AG09319 (cell line): ENCODE measurements around the gene LIN7B.

ENCODE experiments used
- DNase-seq: peaks from one replicate; pipeline ENCODE4 v3.0.0-alpha.2; 2010; ENCODE audit warnings: low read depth; ENCODE audit errors: extremely low read depth
- TF ChIP-seq, protein P1 (sequence below): IDR thresholded peaks from 2 replicates; pipeline ENCODE4 v1.5.1; 2011; ENCODE audit warnings: low read depth, mild to moderate bottlenecking, inconsistent platforms, low read length, moderate library complexity

Gene LIN7B

DNA sequence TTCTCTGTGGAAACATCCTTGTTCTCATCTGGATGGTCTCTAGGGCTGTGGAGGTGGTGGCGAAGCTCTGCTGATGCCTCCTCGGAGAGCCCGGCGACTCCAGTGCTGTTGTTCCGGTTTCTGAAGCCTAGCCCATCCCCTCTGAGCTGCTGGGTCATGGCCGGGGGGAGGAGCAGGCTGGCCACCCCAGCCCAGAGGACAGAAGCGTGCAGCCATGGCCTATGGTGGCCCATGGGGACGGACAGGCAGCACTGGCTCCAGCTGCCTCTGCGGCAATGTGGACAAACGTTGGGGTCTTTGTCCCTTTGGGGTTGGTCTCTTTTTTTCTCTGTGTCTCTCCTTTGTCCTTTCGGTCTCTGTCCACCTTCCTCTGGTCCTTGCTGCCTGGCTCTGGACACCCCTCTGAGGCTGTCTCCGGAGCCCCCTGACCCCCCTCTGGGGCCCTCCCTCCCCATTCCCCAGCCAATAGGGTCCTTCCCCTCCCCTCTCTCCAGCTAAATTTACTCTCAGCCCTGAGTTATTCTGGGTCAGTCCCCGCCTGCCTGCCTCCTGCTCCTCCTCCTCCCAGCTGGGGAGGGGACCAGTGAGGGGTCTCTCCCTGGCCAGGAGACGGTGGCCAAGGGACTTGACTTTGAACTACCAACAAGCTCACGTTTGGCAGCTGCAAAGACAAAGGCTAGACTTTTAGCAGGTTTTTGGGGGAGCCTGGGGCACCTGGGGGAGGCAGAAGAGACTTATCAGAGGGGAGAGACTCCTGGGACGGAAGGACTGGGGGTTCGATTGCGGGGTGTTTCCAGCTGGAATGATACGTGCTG is 41.0 kb downstream of the LIN7B start, which contains the start of gene HRC:
Gene HRC (minus strand): TSS at position 392 of the 815 bp plus-strand sequence. CDS start 159 bp downstream, at position 233.
- no peak for DNase-seq

DNA sequence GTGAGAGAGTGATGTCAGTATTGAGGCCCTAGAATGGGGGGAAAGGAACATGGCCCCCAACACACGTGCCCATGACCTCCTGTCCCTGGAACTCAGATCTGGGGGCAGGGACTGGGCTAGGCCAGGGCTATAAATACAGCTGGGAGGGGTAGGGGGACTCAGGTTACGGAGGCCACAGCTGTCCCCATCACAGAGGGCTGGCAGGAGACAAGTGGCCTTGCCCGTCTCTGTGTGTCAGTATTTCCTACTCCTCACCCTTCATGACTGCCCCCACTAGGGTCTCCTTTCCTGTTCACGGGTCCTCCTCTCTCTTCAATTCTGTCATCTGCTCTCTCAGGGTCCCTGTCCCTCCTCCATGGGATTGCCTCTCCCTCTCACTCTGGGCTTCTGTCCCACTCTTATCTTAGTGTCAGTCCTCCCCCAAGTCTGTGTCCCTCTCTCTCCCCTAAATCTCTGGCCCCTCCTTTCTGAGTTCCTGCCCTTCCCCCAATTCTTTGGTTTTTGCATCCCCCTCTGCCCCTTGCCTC is 41.7 kb downstream of the LIN7B start:
- TF ChIP-seq, protein P1, sequence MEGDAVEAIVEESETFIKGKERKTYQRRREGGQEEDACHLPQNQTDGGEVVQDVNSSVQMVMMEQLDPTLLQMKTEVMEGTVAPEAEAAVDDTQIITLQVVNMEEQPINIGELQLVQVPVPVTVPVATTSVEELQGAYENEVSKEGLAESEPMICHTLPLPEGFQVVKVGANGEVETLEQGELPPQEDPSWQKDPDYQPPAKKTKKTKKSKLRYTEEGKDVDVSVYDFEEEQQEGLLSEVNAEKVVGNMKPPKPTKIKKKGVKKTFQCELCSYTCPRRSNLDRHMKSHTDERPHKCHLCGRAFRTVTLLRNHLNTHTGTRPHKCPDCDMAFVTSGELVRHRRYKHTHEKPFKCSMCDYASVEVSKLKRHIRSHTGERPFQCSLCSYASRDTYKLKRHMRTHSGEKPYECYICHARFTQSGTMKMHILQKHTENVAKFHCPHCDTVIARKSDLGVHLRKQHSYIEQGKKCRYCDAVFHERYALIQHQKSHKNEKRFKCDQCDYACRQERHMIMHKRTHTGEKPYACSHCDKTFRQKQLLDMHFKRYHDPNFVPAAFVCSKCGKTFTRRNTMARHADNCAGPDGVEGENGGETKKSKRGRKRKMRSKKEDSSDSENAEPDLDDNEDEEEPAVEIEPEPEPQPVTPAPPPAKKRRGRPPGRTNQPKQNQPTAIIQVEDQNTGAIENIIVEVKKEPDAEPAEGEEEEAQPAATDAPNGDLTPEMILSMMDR, result no peak
- DNase-seq, result no peak

More for the DNA sequence above, 41.0 kb downstream of the LIN7B start, which contains the start of gene HRC:
- TF ChIP-seq, protein P1, result no peak

DNA sequence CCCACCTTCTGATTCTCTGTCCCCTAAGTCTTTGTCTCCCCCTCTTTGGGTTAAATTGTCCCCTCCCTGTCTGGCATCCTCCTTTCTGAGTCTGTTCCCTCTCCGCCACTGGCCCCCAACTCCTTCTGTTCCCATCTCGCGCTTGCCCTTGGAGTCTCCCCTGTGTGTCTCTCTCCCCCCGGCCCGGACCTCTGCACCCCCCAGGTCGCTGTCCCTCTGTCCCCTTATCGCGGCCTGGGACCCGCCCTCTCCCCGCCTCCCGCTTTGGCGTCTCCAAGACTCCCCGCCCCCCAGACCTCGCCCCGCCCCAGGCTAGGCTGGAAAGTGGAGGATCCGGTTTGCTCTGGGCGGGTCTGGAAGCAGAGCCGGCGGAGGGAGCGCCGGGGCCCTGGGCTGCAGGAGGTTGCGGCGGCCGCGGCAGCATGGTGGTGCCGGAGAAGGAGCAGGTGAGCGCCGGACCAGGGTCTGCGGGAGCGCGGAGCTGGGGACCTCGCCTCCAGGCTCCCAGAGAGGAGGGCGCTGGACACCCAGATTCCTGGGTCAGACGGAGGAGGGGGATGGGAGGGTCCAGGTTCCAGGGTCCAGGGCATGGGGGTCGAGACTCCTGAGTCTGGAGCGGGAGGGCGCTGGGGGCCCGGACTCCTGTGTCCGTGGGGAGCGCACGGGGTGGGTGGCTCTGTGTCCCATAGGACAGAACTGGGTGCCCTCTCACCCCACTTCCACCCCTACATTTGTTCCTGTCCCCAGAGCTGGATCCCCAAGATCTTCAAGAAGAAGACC is 43.5 kb downstream of the LIN7B start, which contains the start of gene TRPM4:
Gene TRPM4 (plus strand): TSS at position 348 of the 780 bp plus-strand sequence. CDS start 75 bp downstream, at position 423.
- TF ChIP-seq, protein P1, result no peak
- DNase-seq, result no peak

DNA sequence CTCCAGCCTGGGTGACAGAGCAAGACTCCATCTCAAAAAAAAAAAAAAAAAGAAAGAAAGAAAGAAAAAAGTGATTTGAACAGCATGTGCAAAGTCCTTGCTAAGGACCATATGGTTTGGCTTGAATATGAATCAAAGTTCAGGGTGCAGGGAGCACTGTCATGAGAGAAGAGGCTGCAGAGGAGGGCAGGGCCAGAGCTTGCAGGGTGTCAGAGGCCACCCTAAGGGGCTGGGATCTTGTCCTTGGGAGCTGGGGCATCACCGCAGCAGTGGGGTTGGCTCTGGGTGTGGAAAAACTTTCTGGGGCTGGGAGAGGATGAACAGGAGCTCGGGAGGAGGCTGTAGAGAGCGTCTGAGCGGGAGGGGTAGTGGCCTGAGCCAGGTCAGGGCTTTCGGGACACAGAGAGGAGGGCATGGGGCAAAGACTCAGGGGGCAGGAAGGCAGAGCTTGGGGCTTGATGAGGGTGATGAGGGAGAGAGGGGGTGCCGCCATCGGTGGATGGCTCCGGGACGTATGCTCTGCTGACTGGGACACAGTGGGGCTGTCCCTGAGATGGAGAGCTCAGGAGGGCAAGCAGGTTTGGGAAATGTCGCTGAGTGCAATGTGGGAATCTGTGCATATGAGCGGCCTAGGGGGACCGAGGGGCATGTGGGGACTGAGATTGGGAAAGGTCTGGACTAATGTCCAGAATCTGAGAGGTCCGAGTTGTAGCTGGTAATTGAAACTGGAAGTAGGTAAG is 46.5 kb downstream of the LIN7B start:
- TF ChIP-seq, protein P1, result no peak
- no peak for DNase-seq

DNA sequence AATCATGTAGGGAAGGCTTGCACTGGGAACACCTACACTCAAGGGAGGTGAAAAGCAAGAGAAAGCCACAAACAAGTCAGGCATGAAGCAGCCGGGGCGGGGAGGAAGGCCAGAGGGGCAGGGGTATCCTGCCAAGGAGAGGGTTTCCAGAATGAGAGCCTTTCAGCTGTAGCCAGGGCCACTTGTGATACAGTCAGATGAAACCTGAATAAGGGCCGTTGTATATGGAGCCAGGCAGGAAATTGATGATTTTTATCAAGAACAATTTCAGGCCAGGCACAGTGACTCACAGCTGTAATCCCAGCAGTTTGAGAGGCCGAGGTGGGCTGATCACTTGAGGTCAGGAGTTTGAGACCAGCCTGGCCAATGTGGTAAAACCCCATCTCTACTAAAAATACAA is 47.8 kb downstream of the LIN7B start:
- no peak for DNase-seq
- TF ChIP-seq, protein P1, result no peak

DNA sequence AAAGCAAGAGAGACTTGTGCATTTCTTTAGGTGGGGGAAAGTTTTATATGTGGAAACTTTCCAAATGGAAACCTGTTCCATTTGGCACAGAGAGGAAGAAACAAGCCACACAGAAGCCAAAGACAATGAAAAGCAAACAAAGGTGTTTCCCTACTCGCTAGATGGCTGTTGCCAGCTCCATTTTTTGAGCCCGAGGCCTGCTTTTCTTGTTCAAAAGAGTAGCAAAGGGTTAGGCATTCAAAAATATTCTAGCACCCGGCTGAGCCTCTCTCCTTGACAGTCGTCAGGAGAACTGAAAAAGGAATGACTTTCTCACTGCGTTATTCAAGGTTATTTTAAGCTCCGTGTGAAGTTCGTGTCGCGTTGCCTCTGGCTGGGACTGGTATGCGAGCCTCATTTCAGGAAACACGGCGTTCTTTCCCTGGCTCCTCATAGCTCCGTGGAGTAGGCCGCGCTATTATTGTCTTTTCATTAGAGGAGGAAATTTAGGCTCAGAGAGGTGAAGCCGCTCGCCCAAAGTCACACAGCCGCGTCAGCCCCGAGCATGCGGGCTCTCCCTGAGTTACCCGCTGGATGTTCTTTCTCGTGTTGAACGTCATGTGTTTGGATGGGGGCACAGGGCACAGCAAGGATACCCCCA is 51.1 kb downstream of the LIN7B start:
- TF ChIP-seq, protein P1, result no peak

More for the DNA sequence above, 51.1 kb downstream of the LIN7B start:
- DNase-seq, result no peak
